Gastrocnemius medialis (tissue), 4 donors: Measurements from ENCODE around the gene GALNT15.

Experiments used
- CTCF ChIP-seq, 5 experiments: fragments of 450-650 bp in 3 of 5; fragments of 200-600 bp in 2 of 5; sonication (generic) in 2 of 5; IDR thresholded peaks in 4 of 5; conservative IDR thresholded peaks in 1 of 5; 1 replicate in 4 of 5; 2 replicates in 1 of 5; pipeline ENCODE4 v1.5.1; 2016 to 2019; ENCODE audit warnings: antibody characterized with exemption in 5 of 5, mild to moderate bottlenecking in 3 of 5, moderate library complexity in 3 of 5
- POLR2A ChIP-seq, 2 donors: fragments of 450-650 bp; IDR thresholded peaks; one replicate each; pipeline ENCODE4 v1.6.1; 2017; ENCODE audit warnings: antibody characterized with exemption in 2 of 2, mild to moderate bottlenecking in 2 of 2, moderate library complexity in 2 of 2

- TF ChIP-seq POLR2A (IDR thresholded peaks at IDR 0.05) (no peak), CTCF (IDR thresholded peaks at IDR 0.05 in 4 of 5, conservative IDR thresholded peaks at IDR 0.05 in 1 of 5) (no peak)
Measured at GRCh38 chr3:16239086-16239770, 64.7 kb downstream of the GALNT15 start.
